ENCODE measurements around the gene SCYGR7.

Gene SCYGR7

GRCh38 chr2:227759411-227760118 lies 31.4 kb downstream of the SCYGR7 start:
- no peak for DNase-seq

- DNase-seq = no peak
Observed at GRCh38 chr2:227761740-227762476, 33.8 kb downstream of the SCYGR7 start.

- no peak for DNase-seq
Observed at GRCh38 chr2:227765788-227766372, 37.7 kb downstream of the SCYGR7 start.

GRCh38 chr2:227766373-227766883 lies 38.3 kb downstream of the SCYGR7 start:
- peak; percentile 9 to 77 for DNase-seq

GRCh38 chr2:227767830-227768229 lies 39.7 kb downstream of the SCYGR7 start:
- no peak for DNase-seq

GRCh38 chr2:227772197-227772661 lies 44.1 kb downstream of the SCYGR7 start:
- DNase-seq = no peak

GRCh38 chr2:227772932-227773331 lies 44.8 kb downstream of the SCYGR7 start:
- no peak for DNase-seq

- no peak for DNase-seq
Observed at GRCh38 chr2:227774011-227774624, 46.0 kb downstream of the SCYGR7 start.

- DNase-seq = no peak
Observed at GRCh38 chr2:227774895-227775842, 47.0 kb downstream of the SCYGR7 start.
